ENCODE data around the gene RPL3.

DNA sequence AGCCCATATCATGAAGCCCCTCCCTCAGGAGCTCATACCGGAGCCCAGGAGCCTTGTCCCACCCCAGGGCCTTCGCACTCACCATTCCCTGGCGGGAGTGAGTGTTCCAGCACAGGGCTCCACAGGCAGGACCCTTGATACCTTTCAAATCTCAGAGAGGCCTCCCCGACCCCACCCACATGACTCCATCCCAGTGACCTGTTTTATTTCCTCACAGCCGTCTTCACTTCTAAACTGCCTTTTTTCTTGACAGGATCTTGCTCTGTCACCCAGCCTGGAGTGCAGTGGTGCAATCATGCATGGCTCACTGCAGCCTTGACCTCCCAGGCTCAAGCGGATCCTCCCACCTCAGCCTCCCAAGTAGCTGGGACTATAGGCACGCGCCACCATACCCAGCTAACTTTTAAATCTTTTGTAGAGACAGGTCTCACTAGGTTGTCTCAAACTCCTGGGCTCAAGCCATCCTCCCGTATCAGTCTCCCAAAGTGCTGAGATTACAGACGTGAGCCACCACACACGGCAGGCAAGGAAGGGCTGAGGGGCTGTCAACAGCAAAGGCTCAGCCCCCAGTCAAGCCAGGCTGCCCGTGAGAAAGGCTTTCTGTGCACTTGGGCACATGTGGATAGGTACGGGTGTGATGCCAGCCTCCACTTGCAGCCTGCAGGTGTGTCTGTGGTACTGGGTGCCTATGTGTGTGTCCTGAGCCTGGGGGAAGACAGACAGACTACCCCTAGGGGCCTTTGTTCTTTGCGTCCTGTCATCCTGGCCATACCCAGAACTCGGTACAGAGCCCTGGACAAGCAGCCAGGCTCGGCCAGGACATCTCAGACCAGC is 9.3 kb downstream of the RPL3 start:
- TF ChIP-seq, protein P1, sequence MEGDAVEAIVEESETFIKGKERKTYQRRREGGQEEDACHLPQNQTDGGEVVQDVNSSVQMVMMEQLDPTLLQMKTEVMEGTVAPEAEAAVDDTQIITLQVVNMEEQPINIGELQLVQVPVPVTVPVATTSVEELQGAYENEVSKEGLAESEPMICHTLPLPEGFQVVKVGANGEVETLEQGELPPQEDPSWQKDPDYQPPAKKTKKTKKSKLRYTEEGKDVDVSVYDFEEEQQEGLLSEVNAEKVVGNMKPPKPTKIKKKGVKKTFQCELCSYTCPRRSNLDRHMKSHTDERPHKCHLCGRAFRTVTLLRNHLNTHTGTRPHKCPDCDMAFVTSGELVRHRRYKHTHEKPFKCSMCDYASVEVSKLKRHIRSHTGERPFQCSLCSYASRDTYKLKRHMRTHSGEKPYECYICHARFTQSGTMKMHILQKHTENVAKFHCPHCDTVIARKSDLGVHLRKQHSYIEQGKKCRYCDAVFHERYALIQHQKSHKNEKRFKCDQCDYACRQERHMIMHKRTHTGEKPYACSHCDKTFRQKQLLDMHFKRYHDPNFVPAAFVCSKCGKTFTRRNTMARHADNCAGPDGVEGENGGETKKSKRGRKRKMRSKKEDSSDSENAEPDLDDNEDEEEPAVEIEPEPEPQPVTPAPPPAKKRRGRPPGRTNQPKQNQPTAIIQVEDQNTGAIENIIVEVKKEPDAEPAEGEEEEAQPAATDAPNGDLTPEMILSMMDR (IDR thresholded peaks at IDR 0.05), result no peak
- no peak for TF ChIP-seq POLR2A (IDR thresholded peaks at IDR 0.05; ENCODE audit: low read depth)

All from esophagus muscularis mucosa (tissue), 3 donors.